Measurements from ENCODE around the gene CFAP97. TPM values are rescaled to one million over a fixed set of nuclear protein-coding genes. Genes with fewer than 3 reads are reported as not detected.

Gene CFAP97
- 8.7 to 12.8 TPM (median 11.0 TPM) in 5 replicates for total RNA-seq (2022; extraction: Qiagen RNA extraction)

GRCh38 chr4:185203486-185204237, at the start of gene CFAP97:
TSS of gene CFAP97 (minus strand) at chr4:185204000. CDS start at chr4:185191196, 12,804 bp downstream.

GRCh38 chr4:185209031-185209851, 5.4 kb upstream of the CFAP97 start, which contains the start of gene SNX25:
TSS of gene SNX25 (plus strand) at chr4:185209598. CDS start at chr4:185209827, 229 bp downstream.

GRCh38 chr4:185142912-185143600, 60.7 kb downstream of the CFAP97 start, which contains the start of gene SLC25A4:
TSS of gene SLC25A4 (plus strand) at chr4:185143266. CDS start at chr4:185143373, 107 bp downstream.

Other genes starting within 250 kb of the CFAP97 start
- not detected in 5 replicates for gene HELT, start 185.5 kb downstream of the CFAP97 start, total RNA-seq (2022; extraction: Qiagen RNA extraction)
- 10.7 to 14.9 TPM (median 14.4 TPM) in 5 replicates for gene SLC25A4, start 60.7 kb downstream of the CFAP97 start, total RNA-seq (2022; extraction: Qiagen RNA extraction)
- 5.6 to 8.3 TPM (median 7.0 TPM) in 5 replicates for gene SNX25, start 5.6 kb upstream of the CFAP97 start, total RNA-seq (2022; extraction: Qiagen RNA extraction)
- gene LRP2BP, start 191.9 kb upstream of the CFAP97 start, total RNA-seq (2022; extraction: Qiagen RNA extraction) = 0.08 to 0.30 TPM (median 0.13 TPM) in 5 replicates
- 2.2 to 4.2 TPM (median 3.2 TPM) in 5 replicates for gene ANKRD37, start 192.8 kb upstream of the CFAP97 start, total RNA-seq (2022; extraction: Qiagen RNA extraction)
- gene UFSP2, start 222.0 kb upstream of the CFAP97 start, total RNA-seq (2022; extraction: Qiagen RNA extraction) = 11.4 to 14.5 TPM (median 13.6 TPM) in 5 replicates

Data from A549 treated with Mapracorat at 1 μM for 4 hours (cell line).